HG02588 (cell line): Measurements from ENCODE around the gene NKTR.

Experiments
- ATAC-seq: cut with Tn5 transposase; IDR thresholded peaks from one replicate; pipeline ENCODE4 v1.9.1; 2021; ENCODE audit warnings: mild to moderate bottlenecking, moderate library complexity; ENCODE audit not compliant: unreplicated experiment

The NKTR gene

GRCh38 chr3:42675909-42676308, 75.4 kb downstream of the NKTR start:
- ATAC-seq: no peak

- no peak for ATAC-seq
Observed at GRCh38 chr3:42678447-42678846, 78.0 kb downstream of the NKTR start.

GRCh38 chr3:42680271-42680670, 79.8 kb downstream of the NKTR start:
- ATAC-seq: no peak

GRCh38 chr3:42680806-42681205, 80.3 kb downstream of the NKTR start:
- ATAC-seq: no peak

DNA sequence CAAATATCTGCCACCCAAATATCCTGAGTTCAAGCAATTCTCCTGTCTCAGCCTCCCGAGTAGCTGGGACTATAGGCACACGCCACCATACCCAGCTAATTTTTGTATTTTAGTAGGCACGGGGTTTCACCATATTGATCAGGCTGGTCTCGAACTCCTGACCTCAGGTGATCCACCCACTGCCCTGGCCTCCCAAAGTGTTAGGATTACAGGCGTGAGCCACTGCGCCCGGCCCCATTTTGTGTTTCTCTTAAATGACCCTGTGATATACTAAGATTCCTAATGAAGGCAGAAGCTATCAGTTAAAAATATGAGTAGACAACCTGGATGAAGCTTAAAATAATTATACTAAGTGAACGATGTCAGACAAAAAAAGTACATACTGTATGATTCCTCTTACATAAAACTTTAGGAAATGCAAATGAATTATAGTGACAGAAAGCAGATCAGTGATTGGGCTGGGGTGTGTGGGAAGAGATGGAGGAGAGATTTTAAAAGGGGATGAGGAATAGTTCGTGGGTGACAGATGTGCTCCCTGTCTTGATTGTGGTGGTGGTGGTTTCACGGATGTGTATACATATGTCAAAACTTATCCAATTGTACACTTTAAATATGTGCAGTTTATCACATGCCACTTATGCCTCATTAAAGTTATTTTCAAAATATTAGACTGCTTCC, 81.0 kb downstream of the NKTR start:
- ATAC-seq: no peak

DNA sequence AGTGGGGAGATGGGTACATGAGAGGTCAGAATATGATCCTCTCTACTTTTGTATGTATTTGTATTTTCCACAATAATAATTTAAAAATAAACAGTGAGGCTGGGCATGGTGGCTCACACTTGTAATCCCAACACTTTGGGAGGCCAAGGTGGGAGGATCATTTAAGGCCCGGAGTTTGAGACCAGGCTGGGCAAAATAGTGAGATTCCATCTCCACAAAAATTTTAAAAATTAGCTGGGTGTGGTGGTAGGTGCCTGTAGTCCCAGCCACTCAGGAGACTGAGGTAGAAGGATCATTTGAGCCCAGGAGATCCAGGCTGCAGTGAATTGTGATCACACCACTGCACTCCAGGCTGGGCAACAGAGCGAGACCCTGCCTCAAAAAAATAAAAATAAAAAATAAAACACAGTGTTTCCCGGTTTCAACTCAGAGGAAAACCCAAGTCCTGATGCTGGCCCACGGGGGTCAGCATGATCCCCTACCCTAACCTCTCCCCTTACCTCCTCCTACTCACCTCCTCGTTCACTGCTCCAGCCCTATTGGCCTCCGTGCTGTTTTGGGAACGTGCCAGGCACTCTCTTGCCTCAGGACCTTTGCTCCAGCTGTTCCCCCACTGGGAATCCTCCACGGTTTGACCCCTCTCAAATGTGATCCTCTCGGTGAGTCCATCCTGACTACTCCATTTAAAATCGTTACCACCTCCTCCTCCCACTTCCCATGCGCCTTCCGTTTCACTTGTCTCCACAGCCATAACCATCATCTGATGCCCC, 82.0 kb downstream of the NKTR start:
- ATAC-seq: no peak

GRCh38 chr3:42683875-42684598, 83.6 kb downstream of the NKTR start:
- ATAC-seq: no peak

GRCh38 chr3:42684632-42685362, 84.3 kb downstream of the NKTR start:
- no peak for ATAC-seq

DNA sequence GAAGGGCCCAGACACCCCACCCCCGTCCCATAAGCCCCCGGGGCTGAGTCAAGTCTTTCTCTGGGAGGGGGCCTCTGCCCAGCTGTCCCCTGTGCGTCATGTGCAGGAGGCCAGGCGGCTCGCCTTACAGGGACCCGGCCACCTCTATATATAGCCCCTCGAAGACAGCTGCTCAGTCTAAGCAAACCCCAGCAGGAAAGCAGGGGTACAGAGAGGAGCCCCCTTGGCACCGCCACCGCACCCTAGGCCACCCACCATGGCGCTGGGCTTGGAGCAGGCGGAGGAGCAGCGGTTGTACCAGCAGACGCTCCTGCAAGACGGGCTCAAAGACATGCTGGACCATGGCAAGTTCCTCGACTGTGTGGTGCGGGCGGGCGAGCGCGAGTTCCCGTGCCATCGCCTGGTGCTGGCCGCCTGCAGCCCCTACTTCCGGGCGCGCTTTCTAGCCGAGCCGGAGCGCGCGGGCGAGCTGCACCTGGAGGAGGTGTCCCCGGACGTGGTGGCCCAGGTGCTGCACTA, 84.9 kb downstream of the NKTR start, which contains the start of gene KLHL40:
TSS of gene KLHL40 (plus strand) at position 175 of the 519 bp plus-strand sequence. CDS start at position 257, 82 bp downstream.
- no peak for ATAC-seq

GRCh38 chr3:42685891-42686820, 85.7 kb downstream of the NKTR start:
- ATAC-seq: no peak

GRCh38 chr3:42686832-42687650, 86.6 kb downstream of the NKTR start:
- ATAC-seq: no peak

- no peak for ATAC-seq
Observed at GRCh38 chr3:42688016-42688415, 87.5 kb downstream of the NKTR start.

- no peak for ATAC-seq
Observed at GRCh38 chr3:42688487-42689420, 88.3 kb downstream of the NKTR start.

DNA sequence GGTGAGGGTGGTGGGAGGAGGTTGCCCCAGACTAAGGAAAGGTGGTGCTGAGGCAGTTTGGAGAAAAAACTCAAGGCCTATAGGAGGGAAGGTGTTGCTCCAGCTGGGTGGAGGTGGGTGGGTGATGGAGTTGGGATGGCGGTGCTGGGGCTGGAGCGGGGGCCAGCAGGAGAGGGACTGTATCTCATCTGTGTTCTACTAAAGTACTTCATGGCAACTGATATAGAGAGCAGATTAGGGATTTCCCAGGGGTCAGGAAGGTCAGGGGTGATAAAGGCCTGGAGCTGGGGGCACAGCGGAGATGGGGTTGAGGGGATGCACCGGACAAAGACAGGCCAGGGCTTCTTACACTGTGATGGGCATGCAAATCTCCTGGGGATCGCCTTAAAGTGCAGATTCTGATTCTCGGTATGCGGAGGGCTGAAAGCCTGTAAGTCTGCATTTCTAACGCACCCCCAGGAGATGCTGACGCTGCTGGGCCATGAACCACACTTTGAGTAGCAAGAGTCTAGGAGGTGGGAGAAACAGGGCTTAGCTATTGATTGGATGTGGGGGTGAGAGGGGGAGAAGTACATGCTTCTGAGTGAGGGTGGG, 89.0 kb downstream of the NKTR start:
- no peak for ATAC-seq

- ATAC-seq: no peak
Observed at GRCh38 chr3:42690191-42690590, 89.7 kb downstream of the NKTR start.

DNA sequence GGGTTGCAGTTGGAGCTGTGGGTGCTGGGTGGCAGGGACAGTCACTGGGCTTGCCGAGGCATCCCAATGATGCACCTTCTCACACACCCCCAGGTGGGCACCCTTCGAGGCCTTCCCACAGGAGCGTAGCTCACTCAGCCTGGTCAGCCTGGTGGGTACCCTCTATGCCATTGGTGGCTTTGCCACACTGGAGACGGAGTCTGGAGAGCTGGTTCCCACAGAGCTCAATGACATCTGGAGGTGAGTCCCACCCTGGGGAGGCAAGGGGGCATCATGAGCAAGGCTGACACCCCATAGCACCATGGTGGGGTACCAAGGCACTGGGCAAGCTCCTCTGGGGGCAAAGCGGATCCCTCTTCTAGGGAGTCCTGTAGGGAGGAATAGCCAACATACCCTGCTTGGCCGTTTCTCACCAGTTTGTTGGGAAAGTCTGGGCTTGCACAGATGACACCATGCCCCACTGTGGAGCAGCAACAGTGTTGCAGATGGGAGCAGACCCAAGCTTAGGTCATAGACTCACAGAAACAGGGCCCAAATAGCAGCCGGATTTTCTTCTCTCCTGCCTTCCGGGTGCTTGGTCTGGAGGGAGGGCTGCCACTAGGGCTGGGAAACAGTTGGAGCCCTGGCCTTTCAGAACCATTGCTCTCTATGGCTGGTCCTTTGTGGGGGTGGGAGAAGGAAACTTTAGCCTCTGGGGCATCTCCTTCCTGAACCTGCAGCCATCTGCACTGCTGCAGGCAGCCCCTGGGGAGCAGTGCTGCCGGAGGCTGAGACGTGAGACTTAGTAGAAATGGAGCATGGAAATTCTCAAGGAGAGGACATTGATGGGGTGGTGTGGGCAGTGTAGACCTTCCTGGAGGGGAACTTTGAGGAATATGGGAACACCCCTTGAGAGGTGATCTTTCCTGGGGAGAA, 90.5 kb downstream of the NKTR start:
- no peak for ATAC-seq
